ELF-1 (cell line): ENCODE data around the gene METRNL.
"Not testable (repeated sequence)": the region's sequence is repeated elsewhere in the genome, so short reads cannot be mapped to it uniquely, and the experiment has no call there.

Experiments used
- DNase-seq: peaks from one replicate; pipeline ENCODE4 v3.0.0-alpha.2; 2016; ENCODE audit warnings: low read depth, low spot score

The METRNL gene

GRCh38 chr17:83052241-83052564 is 27.2 kb upstream of the METRNL start:
- no peak for DNase-seq

DNA sequence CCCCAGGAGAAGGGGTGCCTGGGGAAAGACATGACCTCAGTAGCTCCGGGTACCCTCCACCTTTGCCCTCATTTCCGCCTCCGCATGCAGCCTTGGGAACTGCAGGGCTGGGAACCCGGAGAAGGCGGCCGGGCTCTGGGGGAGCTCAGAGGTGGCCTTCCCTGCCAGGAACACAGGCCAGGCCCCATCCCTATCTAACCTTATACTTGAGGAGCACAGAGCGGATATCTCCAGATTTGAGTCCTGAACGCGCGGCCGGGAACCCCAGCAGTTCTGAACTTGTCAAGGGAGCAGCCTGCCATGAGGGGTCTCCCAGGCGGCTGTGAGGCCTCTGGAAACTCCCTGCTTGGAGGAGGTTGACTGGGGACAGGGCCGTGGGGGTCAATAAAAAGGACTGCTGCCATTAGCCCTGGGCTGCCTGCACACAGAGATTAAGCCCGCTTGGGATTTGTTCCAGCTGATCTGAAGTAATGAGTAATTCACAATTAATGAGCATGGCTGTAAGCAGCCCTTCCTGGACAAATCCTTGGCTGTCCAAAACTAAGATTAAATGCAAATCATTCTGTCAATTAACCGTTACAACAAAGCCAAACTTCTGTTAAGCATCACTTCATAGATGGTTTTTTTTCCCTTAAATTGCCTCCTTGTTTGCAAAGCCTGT is 26.3 kb upstream of the METRNL start:
- no peak for DNase-seq

GRCh38 chr17:83053739-83054451 is 25.5 kb upstream of the METRNL start:
- no peak for DNase-seq

DNA sequence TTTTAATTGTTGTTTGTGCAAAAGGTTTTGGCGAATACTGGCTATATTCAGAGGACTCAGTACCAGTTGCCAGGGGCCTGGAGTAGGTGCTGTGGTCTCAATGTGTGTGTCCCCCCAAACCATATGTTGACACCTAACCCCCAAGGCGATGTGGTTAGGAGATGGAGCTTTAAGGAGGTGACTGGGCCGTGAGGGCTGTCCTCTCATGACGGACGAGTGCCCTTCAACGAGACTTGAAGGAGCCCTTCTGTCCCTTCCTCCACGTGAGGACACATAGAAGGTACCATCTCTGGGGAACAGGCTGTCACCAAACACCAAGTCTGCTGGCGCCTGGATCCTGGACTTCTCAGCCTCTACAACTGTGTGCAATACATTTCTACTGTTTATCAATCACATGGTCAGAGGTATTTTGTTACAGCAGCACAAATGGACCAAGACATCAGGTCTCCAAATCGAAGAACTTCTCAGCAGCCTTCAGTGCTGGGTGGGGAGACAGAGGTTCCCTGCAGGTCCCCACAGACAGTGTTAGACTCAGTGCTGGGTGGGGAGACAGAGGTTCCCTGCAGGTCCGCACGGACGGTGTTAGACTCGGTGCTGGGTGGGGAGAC is 24.8 kb upstream of the METRNL start:
- DNase-seq, result no peak

DNA sequence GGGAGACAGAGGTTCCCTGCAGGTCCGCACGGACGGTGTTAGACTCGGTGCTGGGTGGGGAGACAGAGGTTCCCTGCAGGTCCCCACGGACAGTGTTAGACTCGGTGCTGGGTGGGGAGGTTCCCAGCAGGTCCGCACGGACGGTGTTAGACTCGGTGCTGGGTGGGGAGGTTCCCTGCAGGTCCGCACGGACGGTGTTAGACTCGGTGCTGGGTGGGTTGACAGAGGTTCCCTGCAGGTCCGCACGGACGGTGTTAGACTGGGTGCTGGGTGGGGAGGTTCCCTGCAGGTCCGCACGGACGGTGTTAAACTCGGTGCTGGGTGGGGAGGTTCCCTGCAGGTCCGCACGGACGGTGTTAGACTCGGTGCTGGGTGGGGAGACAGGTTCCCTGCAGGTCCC is 24.2 kb upstream of the METRNL start:
- DNase-seq, result not testable (repeated sequence)

DNA sequence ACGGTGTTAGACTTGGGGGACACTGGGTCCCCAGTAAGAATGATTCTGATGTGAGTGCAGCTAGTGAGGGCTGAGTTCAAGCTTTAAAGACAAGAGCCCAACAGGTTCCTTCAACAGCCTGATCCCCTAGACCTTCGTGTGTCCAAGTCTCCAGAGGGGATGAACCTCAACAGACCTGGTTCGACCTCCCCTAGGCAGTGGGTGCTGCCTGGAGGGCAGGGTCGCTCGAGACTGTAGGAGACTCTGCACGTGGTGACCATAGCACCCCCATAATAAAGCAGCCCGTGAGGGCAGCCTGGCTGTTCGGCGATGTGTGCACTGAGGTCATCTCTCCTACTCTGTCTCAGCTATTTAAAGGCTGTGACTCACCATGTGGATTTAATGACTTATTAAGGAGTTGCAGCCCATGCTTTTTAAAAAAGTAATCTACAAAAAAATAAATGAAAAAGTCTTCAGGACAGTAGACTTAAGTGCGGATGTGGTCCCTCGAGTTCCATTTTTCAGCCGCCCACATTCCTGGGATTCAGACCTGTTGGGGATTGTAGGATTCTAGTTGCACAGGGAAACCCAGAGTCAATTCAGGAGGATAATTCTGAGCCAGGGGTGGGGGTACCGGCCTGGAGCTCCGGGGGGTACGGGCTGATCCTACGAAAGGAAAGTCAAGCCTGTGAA is 23.4 kb upstream of the METRNL start:
- DNase-seq, result no peak

- no peak for DNase-seq
Observed at GRCh38 chr17:83056583-83057396, 22.6 kb upstream of the METRNL start.

DNA sequence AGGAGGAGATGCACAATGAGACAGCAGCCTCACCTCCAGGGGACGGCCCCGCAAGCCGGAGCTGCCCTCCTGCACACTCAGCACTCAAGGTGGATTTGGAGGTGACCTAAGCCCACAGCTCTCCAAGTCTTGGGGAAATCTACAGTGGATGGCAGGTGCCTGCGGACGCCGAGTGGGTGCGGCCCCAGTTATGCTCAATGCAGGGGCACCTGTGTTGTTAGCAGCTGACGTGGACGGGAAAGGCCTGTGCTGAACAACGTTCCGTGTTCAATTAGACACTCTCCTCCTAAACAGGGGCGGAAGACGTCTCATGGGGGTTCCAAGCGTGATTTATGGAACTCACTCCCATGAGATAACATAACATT is 22.0 kb upstream of the METRNL start:
- no peak for DNase-seq

DNA sequence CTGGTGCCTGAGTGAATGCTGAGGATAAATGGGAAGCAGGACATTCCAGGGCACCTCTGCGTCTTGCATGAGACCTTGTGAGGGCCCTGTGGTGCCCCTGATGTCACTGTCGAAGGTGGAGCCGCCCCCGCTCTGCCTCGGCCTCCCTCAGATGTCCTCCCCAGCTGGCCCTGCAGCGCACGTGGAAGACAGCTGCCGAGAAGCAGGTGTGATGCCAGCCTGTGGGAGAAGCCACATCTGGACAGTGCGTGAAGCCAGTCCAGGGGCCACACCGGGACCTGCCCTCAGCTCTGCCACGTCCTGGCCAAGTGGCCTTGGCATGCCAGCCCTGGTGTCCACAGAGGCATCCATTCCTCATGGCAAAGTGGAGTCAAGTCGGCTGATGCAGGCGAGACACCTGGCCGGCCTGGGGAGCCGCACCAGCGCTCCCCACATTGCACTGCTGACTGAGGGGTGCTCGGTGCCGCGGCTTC is 21.6 kb upstream of the METRNL start:
- no peak for DNase-seq

DNA sequence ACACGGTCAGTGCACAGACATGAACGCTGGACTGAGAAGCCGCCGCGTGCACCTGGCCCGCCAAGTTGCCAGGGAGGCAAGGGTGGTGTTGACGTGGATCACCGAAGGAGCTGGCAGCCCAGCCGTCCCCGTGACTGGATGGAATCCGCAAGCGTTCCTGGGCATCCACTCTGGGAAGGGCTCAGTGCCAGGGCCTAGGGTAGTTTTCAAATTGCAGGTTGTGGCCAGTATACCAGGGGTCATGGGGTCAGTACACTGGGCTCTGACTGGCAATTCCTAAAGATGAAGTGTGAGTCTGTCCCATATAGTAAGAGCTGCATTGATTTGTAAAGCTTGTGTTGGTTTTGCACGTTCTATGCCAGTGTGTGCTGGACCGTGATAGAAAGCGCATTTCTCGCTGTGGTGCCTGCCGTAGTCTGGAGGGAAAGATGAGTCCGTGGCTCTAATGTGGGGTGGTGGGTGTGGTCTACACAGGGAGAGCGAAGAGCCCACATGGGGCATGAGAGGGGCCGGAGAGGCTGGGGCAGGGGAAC is 21.1 kb upstream of the METRNL start:
- no peak for DNase-seq

DNA sequence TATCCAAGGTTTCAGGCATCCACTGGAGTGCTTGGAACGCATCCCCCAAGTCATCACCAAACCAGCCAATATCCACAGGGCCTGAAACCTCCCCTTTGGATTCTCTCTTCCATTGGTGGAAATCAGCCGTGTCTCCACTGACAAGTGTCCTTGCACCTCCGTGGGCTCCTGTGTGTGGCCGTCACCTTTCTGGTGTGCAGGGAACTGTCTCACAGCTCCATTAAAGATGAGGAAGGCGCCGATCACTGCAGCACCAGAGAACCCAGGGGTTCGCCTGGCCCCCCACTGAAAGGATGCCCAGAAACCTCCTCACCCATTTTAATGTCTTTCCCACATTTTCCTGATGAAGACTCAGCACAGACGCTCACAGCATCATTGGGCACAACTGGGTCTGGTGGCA is 17.8 kb upstream of the METRNL start:
- DNase-seq, result no peak

- DNase-seq, result no peak
Observed at GRCh38 chr17:83062011-83062817, 17.2 kb upstream of the METRNL start.

- no peak for DNase-seq
Observed at GRCh38 chr17:83062818-83063671, 16.4 kb upstream of the METRNL start.

- DNase-seq, result no peak
Observed at GRCh38 chr17:83064021-83064731, 15.2 kb upstream of the METRNL start.

DNA sequence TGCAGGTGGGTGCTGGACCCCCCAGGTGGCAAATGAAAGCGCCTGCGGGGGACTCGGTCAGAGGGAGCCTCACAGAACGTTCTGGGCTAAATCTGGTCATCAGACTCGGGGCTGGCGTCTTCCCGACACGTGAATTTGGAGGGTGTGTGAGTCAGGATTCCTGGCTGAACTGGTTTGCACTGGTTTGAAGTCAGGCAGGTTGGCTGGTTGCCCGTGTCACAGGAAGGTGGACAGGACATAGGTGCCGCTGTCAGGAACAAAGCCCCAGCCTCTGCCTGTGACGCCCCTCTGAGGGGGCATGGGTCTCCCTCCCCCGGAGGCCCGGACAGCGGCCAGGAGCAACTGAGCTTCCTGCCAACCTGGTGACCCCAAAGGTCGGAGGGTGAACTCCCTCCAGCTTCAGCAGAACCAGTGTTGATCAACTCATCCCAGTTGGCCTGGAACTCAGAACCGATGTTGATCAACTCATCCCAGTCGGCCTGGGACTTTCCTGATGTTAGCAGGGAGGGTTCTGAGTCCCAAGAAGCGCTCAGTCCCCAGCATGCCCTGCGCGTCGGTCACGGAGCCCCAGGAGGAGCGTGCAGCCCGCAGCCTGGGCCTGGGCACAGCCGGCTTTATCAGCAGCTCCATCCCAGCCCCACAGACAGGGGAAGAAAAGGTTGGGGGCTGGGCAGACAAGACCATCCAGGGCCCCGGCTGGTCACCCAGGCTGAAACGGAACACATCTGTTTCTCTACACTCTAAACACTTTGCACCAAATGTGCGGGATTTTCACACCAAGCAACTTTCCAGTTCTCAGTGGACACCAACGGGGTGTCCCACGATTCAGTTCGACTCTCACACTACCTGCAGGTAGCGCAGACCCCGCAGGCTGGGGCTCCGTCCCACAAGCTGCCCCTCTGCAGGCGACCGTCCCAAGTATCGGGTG is 14.4 kb upstream of the METRNL start:
- DNase-seq, result no peak

DNA sequence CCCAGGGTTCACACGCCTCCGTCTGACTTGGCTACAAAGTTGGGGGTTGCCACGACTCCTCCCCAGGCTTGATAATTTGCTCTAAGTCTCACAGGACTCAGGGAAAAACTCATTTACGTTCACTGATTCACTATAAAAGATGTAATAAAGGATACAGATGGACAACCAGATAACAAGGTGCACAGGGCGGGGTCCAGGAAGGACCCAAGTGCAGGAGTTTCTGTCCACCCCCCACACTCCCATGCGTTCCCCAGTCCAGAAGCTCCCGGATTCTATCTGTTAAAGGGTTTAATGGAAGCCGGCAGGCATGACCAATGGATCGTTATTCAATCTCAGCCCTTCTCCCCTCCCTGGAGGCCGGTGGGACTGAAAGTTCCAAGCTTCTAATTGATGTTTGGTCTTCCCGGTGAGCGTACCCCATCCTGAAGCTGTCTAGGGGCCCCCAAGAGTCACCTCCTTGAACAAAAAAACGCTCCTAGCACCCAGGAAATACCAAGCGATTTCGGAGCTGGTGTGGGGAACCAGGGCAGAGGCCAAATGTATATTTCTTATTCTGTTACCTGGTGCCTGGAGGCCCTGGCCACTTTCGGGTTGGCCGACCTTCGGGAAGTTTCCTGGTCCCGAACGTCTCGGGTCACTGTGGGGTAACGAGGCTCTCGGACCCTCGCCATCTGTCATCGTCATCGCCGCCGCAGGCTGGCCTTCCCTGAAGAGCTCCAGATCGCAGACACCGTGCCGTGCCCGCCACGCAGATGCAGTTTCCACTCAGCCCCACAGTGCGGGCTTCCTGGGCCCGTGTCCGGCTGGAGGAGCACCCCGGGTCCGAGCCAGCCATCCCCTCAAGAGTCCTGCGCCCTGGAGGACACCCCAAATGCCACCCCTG is 13.5 kb upstream of the METRNL start:
- no peak for DNase-seq

- DNase-seq, result not testable (repeated sequence)
Observed at GRCh38 chr17:83066543-83066890, 12.9 kb upstream of the METRNL start.
